Brain microvascular endothelial cell (primary cell): ENCODE data around the gene TIMM13.

Experiments used
- DNase-seq: peaks from one replicate; pipeline ENCODE4 v3.0.0-alpha.2; 2020
- H3K27ac ChIP-seq: fragments of 250-450 bp; sonication (Bioruptor Pico); 2 replicates; pipeline ENCODE4 v1.5.1; 2020; ENCODE audit warnings: mild to moderate bottlenecking, moderate library complexity
- H3K27me3 ChIP-seq: fragments of 250-450 bp; sonication (Bioruptor Pico); replicated peaks from 2 replicates; pipeline ENCODE4 v1.5.1; 2020; ENCODE audit warnings: mild to moderate bottlenecking
- H3K36me3 ChIP-seq: fragments of 250-450 bp; sonication (Bioruptor Pico); replicated peaks from 2 replicates; pipeline ENCODE4 v1.5.1; 2020; ENCODE audit warnings: mild to moderate bottlenecking
- H3K4me3 ChIP-seq: 2 replicates; pipeline ENCODE4 v1.5.1; 2011; ENCODE audit warnings: low read depth, mild to moderate bottlenecking, control low read depth, low read length, moderate library complexity
- in situ Hi-C: cut with HindIII; loops from 2 replicates; pipeline ENCODE4 v1.10.0; 2017; ENCODE audit warnings: low sequenced_read_pairs, low pct_ligation_motif_present
- TF ChIP-seq, protein P1 (sequence below): IDR thresholded peaks from 2 replicates; pipeline ENCODE4 v1.5.1; 2011; ENCODE audit warnings: low read depth, mild to moderate bottlenecking, moderate library complexity, low read length, control low read depth, inconsistent platforms; ENCODE audit errors: missing control alignments

Gene TIMM13

DNA sequence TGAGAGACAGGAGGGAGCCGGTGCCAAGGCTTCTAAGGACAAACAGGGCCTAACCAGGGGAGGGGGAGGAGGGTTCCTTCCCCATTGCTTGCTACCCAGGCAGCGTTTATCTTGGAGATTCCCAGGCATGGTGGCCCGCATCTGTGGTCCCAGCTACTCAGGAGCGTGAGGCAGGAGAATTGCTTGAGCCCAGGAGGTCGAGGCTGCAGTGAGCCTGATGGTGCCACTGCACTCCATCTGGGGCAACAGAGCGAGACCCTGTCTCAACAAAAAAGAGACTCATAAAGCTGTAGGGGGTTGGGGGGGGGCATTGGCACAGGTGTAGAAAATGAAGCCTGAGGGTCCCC lies 11.4 kb downstream of the TIMM13 start:
- Histone ChIP-seq H3K27ac (no peak overlapping the region), H3K27me3 (no peaks in the 10 kb centered on the region), H3K4me3 (no peak overlapping the region), H3K36me3 (peaks cover 4% of the 10 kb centered on the region)
- in situ Hi-C loops = no loop called here
- TF ChIP-seq, protein P1, sequence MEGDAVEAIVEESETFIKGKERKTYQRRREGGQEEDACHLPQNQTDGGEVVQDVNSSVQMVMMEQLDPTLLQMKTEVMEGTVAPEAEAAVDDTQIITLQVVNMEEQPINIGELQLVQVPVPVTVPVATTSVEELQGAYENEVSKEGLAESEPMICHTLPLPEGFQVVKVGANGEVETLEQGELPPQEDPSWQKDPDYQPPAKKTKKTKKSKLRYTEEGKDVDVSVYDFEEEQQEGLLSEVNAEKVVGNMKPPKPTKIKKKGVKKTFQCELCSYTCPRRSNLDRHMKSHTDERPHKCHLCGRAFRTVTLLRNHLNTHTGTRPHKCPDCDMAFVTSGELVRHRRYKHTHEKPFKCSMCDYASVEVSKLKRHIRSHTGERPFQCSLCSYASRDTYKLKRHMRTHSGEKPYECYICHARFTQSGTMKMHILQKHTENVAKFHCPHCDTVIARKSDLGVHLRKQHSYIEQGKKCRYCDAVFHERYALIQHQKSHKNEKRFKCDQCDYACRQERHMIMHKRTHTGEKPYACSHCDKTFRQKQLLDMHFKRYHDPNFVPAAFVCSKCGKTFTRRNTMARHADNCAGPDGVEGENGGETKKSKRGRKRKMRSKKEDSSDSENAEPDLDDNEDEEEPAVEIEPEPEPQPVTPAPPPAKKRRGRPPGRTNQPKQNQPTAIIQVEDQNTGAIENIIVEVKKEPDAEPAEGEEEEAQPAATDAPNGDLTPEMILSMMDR = no peak
- no peak for DNase-seq

DNA sequence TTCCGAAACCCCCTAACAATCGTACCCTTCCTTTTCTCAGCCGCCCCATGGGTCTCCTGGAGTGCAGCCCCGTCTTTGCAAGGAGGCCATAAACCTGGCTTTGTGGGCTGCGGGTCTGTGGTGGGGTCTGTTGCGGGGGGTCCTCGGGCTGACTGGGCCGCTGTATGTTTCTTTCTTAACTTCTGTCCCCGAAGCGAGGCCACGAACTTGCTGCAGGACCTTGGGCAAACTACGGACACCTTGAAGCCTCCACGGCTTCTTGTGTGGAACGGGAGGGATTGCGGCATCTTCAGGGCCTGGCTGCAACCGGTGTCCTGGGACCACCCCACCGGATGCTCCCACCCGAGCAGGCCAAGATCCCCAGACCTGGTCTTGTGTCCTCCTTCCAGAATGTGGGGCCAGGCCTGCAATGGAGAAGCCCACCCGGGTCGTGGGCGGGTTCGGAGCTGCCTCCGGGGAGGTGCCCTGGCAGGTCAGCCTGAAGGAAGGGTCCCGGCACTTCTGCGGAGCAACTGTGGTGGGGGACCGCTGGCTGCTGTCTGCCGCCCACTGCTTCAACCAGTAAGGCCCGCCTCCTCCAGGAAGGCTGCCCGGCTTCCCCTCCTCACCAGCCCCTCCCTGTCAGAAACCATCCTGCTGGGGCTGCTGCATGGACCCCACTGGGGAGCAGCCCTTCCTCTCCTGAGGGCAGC lies 12.0 kb downstream of the TIMM13 start:
- DNase-seq = no peak
- H3K27me3 ChIP-seq = no peaks in the 10 kb centered on the region
- TF ChIP-seq, protein P1 = no peak
- no peak overlapping the region for H3K27ac ChIP-seq
- peaks cover 4% of the 10 kb centered on the region for H3K36me3 ChIP-seq
- in situ Hi-C loops = no loop called here
- no peak overlapping the region for H3K4me3 ChIP-seq

DNA sequence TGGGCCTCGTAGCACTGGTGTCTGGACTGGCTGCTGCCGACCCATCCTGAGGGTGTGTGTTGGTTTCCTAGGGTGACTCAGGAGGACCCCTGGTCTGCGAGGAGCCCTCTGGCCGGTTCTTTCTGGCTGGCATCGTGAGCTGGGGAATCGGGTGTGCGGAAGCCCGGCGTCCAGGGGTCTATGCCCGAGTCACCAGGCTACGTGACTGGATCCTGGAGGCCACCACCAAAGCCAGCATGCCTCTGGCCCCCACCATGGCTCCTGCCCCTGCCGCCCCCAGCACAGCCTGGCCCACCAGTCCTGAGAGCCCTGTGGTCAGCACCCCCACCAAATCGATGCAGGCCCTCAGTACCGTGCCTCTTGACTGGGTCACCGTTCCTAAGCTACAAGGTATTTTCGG lies 13.8 kb downstream of the TIMM13 start:
- TF ChIP-seq, protein P1 = no peak
- no peak overlapping the region for H3K4me3 ChIP-seq
- in situ Hi-C loops = no loop called here

DNA sequence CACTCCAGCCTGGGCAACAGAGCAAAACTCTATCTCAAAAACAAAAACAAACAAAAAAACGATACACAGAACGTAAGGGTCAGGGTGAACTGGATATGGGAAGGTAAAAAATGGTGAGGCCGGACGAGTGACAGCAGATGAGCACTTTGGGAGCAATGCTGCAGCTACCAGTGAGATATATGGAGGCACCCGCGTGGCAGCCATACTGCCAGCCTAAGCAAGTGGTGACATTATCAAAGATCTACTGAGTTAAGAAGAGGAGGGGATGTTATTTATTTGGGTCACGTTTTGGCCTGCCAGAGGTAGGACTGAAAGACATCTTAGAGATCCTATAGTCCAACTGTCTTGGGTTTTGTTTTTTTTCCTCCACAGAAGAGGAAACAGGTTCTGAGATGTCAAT lies 14.2 kb downstream of the TIMM13 start:
- in situ Hi-C loops = no loop called here
- no peak for DNase-seq
- Histone ChIP-seq H3K4me3 (no peak overlapping the region), H3K36me3 (peaks cover 4% of the 10 kb centered on the region), H3K27me3 (no peaks in the 10 kb centered on the region), H3K27ac (no peak overlapping the region)
- TF ChIP-seq, protein P1 = no peak

More for the DNA sequence above, 13.8 kb downstream of the TIMM13 start:
- H3K36me3 ChIP-seq = peaks cover 4% of the 10 kb centered on the region
- DNase-seq = no peak
- H3K27ac ChIP-seq = no peak overlapping the region
- no peaks in the 10 kb centered on the region for H3K27me3 ChIP-seq

DNA sequence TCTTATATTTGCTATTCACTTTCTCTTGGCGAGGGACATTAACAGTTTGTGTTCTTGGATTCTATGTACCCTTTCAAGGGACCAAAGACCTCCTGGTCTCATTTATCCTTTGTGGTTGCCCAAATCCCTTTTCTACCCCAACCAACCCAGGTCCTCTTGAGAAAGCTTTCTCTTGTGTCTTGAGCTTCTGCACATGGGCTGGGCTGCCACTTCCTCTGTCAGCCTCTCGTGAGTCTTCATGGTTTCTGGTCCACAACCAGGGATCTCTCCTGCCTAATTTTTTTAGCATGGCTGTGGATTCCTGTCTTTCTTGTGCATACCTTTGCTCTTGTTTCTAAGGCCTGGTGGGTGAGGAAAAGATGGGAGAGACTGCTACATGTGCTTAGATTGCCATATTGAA lies 14.9 kb downstream of the TIMM13 start:
- Histone ChIP-seq H3K27ac (no peak overlapping the region), H3K36me3 (peaks cover 4% of the 10 kb centered on the region), H3K27me3 (no peaks in the 10 kb centered on the region), H3K4me3 (no peak overlapping the region)
- DNase-seq = no peak
- TF ChIP-seq, protein P1 = no peak
- in situ Hi-C loops = no loop called here

DNA sequence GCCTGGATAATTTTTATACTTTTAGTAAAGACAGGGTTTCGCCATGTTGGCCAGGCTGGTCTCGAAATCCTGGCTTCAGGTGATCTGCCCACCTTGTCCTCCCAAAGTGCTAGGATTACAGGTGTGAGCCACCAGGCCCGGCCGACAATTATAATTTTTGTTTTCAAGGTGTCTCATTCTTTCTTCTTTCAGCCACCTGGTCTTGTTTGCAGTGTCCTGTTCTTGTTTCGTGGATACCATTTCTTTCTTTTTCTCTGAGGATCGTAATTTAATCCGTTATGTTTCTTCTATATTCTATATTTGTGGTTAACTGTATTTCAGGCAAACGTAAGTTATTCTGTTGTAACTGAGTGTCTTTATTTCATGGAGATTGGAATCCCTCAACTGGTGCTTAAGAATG lies 15.7 kb downstream of the TIMM13 start:
- no peaks in the 10 kb centered on the region for H3K27me3 ChIP-seq
- in situ Hi-C loops = no loop called here
- TF ChIP-seq, protein P1 = no peak
- DNase-seq = no peak
- H3K36me3 ChIP-seq = peaks cover 2% of the 10 kb centered on the region
- no peak overlapping the region for H3K27ac ChIP-seq
- no peak overlapping the region for H3K4me3 ChIP-seq
